NCI-H2196 treated with DMSO at 0.1 percent for 48 hours (cell line): ENCODE results near the gene CDKN2D.
A peak's percentile ranks its signal among the peaks of the same experiment; 100 is the strongest.
"Not testable (repeated sequence)": the region's sequence is repeated elsewhere in the genome, so short reads cannot be mapped to it uniquely, and the experiment has no call there.

Experiments used
- DNase-seq: peaks from one replicate; lab custom pipeline; 2025; ENCODE audit not compliant: unreplicated experiment; lab: John Stamatoyannopoulos, UW

Gene CDKN2D

GRCh38 chr19:10582091-10582490 is 13.3 kb upstream of the CDKN2D start:
- DNase-seq = no peak

GRCh38 chr19:10580979-10581631 is 12.3 kb upstream of the CDKN2D start:
- peak; percentile 78 for DNase-seq

- DNase-seq = no peak
Observed at GRCh38 chr19:10577951-10578350, 9.2 kb upstream of the CDKN2D start.

- DNase-seq = no peak
Observed at GRCh38 chr19:10575011-10575716, 6.4 kb upstream of the CDKN2D start.

GRCh38 chr19:10574462-10574861 is 5.7 kb upstream of the CDKN2D start:
- DNase-seq = no peak

GRCh38 chr19:10573793-10574192 is 5.0 kb upstream of the CDKN2D start:
- DNase-seq = not testable (repeated sequence)

GRCh38 chr19:10568062-10568825 is 535 bp downstream of the CDKN2D start:
- no peak for DNase-seq

- DNase-seq = no peak
Observed at GRCh38 chr19:10567656-10568055, 1.1 kb downstream of the CDKN2D start.

GRCh38 chr19:10566658-10567410 is 1.9 kb downstream of the CDKN2D start:
- no peak for DNase-seq

GRCh38 chr19:10566408-10566657 is 2.4 kb downstream of the CDKN2D start:
- no peak for DNase-seq

- DNase-seq = peak; percentile 95
Observed at GRCh38 chr19:10565567-10566407, 3.0 kb downstream of the CDKN2D start, which contains the start of gene KRI1. KRI1 (minus strand) TSS chr19:10566010; CDS start chr19:10565999, 11 bp downstream.

GRCh38 chr19:10565028-10565566 is 3.7 kb downstream of the CDKN2D start:
- no peak for DNase-seq

- no peak for DNase-seq
Observed at GRCh38 chr19:10562609-10563008, 6.2 kb downstream of the CDKN2D start.

- DNase-seq = no peak
Observed at GRCh38 chr19:10560154-10560553, 8.6 kb downstream of the CDKN2D start.

- DNase-seq = no peak
Observed at GRCh38 chr19:10557603-10558197, 11.1 kb downstream of the CDKN2D start.

- no peak for DNase-seq
Observed at GRCh38 chr19:10555610-10555973, 13.2 kb downstream of the CDKN2D start.

- DNase-seq = no peak
Observed at GRCh38 chr19:10554760-10555609, 13.8 kb downstream of the CDKN2D start.

- no peak for DNase-seq
Observed at GRCh38 chr19:10553943-10554381, 14.8 kb downstream of the CDKN2D start.

- DNase-seq = no peak
Observed at GRCh38 chr19:10553087-10553667, 15.6 kb downstream of the CDKN2D start.
